HG03135 (cell line): ENCODE data around the gene KLHDC7B.

Experiments used
- ATAC-seq: cut with Tn5 transposase; IDR thresholded peaks from one replicate; pipeline ENCODE4 v1.9.1; 2021; ENCODE audit warnings: mild to moderate bottlenecking, moderate library complexity; ENCODE audit not compliant: unreplicated experiment

The KLHDC7B gene

GRCh38 chr22:50545522-50546325 lies at the start of gene KLHDC7B:
Gene KLHDC7B (plus strand): TSS chr22:50545899. CDS start chr22:50546244, 345 bp downstream.
- no peak for ATAC-seq

- no peak for ATAC-seq
Measured at GRCh38 chr22:50497093-50497492, 48.6 kb upstream of the KLHDC7B start.

GRCh38 chr22:50498322-50498890 lies 47.3 kb upstream of the KLHDC7B start:
- ATAC-seq, result no peak

GRCh38 chr22:50500452-50500851 lies 45.2 kb upstream of the KLHDC7B start:
- ATAC-seq, result no peak

GRCh38 chr22:50502096-50502495 lies 43.6 kb upstream of the KLHDC7B start:
- no peak for ATAC-seq

- no peak for ATAC-seq
Measured at GRCh38 chr22:50502628-50503474, 42.8 kb upstream of the KLHDC7B start.

GRCh38 chr22:50503475-50504145 lies 42.1 kb upstream of the KLHDC7B start:
- ATAC-seq, result no peak

GRCh38 chr22:50504369-50505211 lies 41.1 kb upstream of the KLHDC7B start:
- ATAC-seq, result no peak

GRCh38 chr22:50505276-50505775 lies 40.4 kb upstream of the KLHDC7B start:
- ATAC-seq, result no peak

- ATAC-seq, result no peak
Measured at GRCh38 chr22:50505776-50506610, 39.7 kb upstream of the KLHDC7B start.

GRCh38 chr22:50506611-50507420 lies 38.9 kb upstream of the KLHDC7B start:
- no peak for ATAC-seq

- peak; percentile 50 for ATAC-seq
Measured at GRCh38 chr22:50507421-50507990, 38.2 kb upstream of the KLHDC7B start, which contains the start of gene LMF2. Gene LMF2 (minus strand): TSS chr22:50507702. CDS start chr22:50507675, 27 bp downstream.

GRCh38 chr22:50507991-50508884 lies 37.5 kb upstream of the KLHDC7B start, which contains the start of gene NCAPH2:
Gene NCAPH2 (plus strand): TSS chr22:50508224. CDS start chr22:50508338, 114 bp downstream.
- peak; percentile 63 for ATAC-seq

- no peak for ATAC-seq
Measured at GRCh38 chr22:50508897-50509296, 36.8 kb upstream of the KLHDC7B start.

GRCh38 chr22:50513175-50513574 lies 32.5 kb upstream of the KLHDC7B start:
- no peak for ATAC-seq

- no peak for ATAC-seq
Measured at GRCh38 chr22:50516068-50516467, 29.6 kb upstream of the KLHDC7B start.

GRCh38 chr22:50516891-50517290 lies 28.8 kb upstream of the KLHDC7B start:
- no peak for ATAC-seq
